SHP77 (cell line): Measurements from ENCODE around the gene DAPK3.
"Not testable (repeated sequence)": the region's sequence is repeated elsewhere in the genome, so short reads cannot be mapped to it uniquely, and the experiment has no call there.

Experiments used
- DNase-seq, 2 experiments: peaks; one replicate each; lab custom pipeline; 2025; lab: John Stamatoyannopoulos, UW

The DAPK3 gene

DNA sequence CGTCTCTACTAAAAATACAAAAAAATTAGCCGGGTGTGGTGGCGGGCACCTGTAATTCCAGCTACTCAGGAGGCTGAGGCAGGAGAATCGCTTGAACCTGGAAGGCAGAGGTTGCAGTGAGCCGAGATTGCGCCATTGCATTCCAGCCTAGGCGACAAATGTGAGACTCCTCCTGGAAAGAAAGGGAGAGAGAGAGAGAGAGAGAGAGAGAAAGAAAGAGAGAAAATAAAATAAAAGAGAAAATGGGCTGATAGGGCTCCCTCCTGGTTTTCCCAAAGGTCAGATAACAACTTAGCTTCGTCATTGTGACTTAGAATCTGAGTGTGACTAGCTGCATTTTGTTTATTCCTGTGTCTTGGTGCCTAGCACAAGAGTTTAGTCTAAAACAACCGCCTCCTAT, 34.5 kb upstream of the DAPK3 start:
- not testable (repeated sequence) for DNase-seq

GRCh38 chr19:4000798-4001197, 29.9 kb upstream of the DAPK3 start:
- not testable (repeated sequence) for DNase-seq

GRCh38 chr19:3998667-3999412, 27.9 kb upstream of the DAPK3 start:
- not testable (repeated sequence) for DNase-seq

- DNase-seq: no peak
These were observed 24.7 kb upstream of the DAPK3 start for GRCh38 chr19:3995607-3996006.

GRCh38 chr19:3990815-3991117, 19.9 kb upstream of the DAPK3 start:
- no peak for DNase-seq

DNA sequence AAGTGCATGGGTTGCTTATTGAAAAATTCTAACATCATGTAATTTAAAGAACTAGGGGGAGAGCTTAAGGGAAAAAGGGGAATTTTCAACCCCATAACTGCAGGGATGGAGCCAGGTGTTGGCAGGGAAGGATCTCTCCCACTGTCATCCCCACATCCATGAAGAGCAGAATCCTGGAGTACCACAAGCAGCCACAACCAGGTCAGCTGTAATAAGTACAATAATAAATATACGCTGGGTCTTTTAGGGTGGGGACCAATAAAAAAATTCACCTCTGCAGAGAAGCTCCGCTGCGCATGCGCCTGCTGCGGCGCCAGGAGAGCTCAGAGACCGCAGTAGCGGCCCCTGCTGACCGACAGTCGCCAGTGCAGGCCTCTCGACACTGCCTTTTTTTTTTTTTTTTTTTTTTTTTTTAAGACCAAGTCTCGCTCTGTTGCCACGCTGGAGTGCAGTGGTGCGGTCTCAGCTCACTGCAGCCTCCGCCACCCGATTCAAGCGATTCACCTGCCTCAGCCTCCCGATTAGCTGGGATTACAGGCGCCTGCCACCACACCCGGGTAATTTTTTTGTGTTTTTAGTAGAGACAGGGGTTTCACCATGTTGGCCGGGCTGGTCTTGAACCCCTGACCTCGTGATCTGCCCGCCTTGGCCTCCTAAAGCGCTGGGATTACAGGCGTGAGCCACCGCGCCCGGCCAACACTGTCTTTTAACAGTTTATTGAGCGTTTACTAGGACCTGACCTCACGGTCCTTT, 16.9 kb upstream of the DAPK3 start:
- peak; percentile 52 to 82 for DNase-seq

DNA sequence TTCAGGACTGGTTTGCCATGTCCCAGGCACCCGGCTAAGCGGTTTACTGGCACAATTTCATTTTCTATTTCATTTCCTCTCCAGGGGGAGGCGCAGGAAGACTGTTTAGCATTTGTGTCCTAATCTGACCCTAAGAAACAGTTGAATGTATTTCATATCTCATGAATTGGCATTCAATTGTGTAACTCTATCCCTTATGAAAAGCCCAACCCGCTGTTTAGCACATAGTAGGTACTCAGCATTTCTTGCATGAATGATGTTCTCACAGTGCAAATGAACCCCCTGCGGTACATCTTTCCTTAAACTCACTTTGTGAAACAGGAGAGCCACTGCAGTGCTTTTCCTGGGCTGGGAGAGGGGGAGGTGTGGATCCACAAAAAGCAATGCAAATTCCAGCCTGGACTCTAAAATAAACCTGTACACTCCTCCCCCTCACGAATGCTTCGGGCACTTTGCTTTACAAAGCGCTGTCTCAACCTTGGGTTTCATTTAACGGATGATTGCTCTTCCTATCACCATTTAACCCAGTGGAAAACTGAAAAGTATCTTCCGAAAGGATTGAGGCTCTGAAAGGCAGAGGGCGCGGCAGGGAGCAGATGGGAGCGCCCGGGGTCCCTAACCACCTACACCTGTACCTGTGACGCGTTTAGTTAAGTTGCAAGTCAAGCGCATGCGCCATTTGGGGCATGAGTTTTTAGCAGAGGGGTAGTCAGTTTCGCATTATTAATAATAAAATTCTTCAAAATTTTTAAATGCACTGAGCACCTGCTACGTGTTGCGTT, 15.6 kb upstream of the DAPK3 start:
- peak; percentile 74 to 80 for DNase-seq

- no peak for DNase-seq
These were observed 14.9 kb upstream of the DAPK3 start for GRCh38 chr19:3985643-3986259.

DNA sequence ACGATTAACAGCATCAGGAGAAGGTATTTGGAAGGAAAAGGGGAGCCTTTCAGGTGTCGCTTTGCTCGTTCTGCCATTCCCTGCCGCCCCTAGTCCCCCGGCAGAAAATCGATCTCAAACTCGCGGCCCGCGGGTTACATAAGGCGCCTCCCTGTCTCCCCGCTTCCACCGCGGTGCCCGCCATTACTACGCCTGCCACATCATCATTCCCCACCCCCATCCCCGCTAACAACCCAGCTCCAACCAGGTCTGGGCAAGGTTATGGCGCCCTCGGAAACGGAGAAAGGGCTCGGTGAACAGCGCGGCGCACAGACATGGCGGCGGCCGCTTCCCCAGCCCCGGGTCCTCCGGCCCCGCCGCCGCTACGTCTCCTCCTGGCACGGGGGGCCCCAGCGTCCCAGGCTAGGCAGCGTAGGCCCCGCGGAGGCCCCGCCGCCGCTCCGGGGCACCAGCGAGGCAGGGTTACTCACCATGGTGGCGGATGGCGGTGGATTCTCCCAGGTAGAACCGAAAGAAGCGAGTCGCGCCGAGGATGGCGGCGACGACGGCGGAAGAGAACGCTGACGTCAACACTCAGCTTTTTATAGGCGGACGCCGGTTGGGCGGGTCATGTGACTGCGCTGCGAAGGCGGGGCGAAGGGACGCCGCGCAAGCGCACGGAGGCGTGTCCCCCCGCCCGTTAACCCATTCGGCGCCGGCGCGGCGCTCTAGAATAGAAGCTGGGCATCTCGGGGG, 14.2 kb upstream of the DAPK3 start, which contains the start of gene EEF2:
Gene EEF2, minus strand, starts transcription at position 556 of the 735 bp plus-strand sequence. Its CDS starts 83 bp downstream, at position 473.
- DNase-seq: peak; percentile 70 to 82

DNA sequence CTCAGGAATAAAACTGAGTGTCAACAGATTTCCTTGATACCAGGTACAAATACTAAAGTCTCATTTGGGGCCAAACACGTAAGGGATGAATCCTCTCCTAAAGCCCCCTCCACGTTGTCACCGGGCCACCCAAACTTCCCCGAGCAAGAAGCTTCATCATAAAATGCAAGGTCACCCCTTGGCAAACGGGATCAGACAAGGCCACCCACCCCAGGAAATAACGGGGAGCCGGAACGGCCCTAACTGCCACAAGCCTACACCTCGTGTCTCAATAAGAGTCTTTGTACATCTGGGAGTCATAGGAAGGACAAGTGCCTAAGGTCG, 13.6 kb upstream of the DAPK3 start:
- no peak for DNase-seq

DNA sequence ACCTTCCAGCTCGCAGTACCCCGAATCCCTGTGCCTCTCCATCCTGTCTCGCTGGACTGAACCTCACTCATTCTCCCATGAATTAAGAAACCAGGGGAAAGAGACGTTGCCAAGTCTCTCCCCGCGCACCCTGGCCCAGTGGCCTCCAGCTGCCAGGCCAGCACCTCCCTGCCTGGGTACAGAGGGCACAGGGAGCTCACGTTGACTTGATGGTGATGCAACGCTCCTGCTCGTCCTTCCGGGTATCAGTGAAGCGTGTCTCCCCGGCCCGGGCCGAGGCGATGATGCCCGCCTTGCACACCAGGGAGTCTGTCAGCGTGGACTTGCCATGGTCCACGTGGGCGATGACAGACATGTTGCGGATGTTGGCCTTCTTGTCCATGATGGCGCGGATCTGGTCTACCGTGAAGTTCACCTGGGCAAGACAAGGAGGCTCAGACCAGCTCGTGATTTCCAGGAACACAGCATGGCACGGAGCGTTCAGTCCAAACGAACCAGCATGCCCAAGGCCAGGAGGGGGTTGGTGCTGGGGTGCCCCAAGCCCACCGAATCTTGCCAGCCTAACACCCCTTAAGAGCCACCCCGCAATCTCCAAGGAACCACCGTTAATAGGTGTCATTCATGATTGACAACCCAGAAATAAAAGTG, 13.2 kb upstream of the DAPK3 start:
- DNase-seq: no peak

GRCh38 chr19:3983542-3983914, 12.6 kb upstream of the DAPK3 start:
- DNase-seq: no peak

GRCh38 chr19:3982701-3983541, 12.0 kb upstream of the DAPK3 start:
- DNase-seq: no peak

- no peak for DNase-seq
These were observed 11.1 kb upstream of the DAPK3 start for GRCh38 chr19:3981736-3982681.

DNA sequence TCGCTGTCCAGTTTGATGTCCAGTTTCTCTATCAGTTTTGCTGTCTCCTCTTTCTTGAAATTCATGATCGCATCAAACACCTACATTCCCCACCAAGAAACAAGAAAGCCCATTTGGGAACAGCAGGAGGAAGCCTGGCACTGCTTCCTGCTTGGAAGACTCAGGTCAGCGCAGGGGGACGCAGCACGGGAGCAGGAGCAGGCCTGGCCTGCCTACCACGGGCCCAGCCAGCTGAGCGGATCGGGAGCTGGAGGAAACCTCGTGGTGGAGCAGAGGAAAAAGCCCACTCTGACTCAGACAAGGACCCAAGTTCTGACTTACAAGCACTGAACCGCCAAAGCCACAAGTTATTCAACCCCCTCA, 10.5 kb upstream of the DAPK3 start:
- no peak for DNase-seq

DNA sequence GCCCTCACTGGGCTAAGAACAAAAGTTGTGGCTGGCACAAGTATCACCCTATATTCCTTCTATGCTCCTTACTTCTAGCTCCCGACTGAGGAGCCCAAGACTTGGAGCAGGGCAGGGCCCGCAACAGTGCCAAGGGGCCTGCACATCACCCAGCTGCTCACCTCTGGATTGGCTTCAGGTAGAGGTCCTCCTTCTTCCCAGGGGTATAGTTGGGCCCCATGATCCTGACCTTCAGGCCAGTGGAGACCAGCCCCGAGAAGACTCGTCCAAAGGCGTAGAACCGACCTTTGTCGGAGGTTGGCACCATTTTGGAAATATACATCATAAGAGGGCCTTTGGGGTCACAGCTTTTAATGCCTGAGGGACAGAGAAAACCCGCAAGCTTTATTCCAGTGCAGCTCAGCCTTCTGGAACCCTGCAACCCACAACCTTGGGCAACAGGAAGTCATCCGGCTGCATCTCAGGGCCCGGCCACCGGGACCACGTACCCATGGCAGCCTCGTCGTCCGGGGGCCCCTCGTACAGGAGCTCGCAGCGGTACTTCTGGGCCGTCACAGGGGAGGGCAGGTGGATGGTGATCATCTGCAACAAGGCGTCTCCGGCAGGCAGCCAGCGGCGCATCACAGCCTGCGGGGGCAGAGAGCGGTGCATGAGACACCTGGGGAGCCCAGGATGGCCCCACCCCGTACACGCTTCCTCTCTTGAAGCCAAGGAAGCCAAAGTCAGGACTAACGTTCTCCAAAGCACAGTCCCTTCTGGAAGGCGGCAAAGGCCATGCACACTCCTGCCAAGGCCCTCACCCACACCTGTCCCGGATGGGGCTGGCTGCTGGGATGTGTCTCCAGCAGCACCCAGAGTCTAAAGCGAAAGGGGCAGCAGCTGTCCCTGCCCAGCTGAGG, 9.7 kb upstream of the DAPK3 start:
- DNase-seq: no peak

GRCh38 chr19:3979674-3980352, 8.9 kb upstream of the DAPK3 start:
- no peak for DNase-seq

GRCh38 chr19:3979289-3979673, 8.4 kb upstream of the DAPK3 start:
- no peak for DNase-seq
